HepG2 (cell line): ENCODE measurements around the gene ZNF697. TPM values are rescaled to one million over a fixed set of nuclear protein-coding genes. Genes with fewer than 3 reads are reported as not detected.

Source experiments
- ATAC-seq: fragments of 200-7000 bp; cut with Tn5 transposase; 3 replicates; pipeline ENCODE4 v1.9.1; 2020; ENCODE audit warnings: mild to moderate bottlenecking, moderate library complexity
- BruUV-seq: library from RNA; stranded (reverse); fragments of 400-500 nt; replicated peaks from 2 replicates; lab custom pipeline; 2021; lab: Mats Ljungman, UMichigan
- CTCF ChIA-PET: fragments of 300-600 bp; formaldehyde crosslinking; extraction: SDS; loops from one replicate; lab custom pipeline; 2021; ENCODE audit warnings: low total read pairs, inconsistent platforms, low intra/inter-chr PET ratio; lab: Yijun Ruan, JAX
- POLR2A ChIA-PET: fragments of 350-600 bp; sonication (Branson Sonifier 250); formaldehyde crosslinking; loops from one replicate; lab custom pipeline; 2020; ENCODE audit warnings: antibody characterized with exemption, inconsistent platforms; lab: Yijun Ruan, JAX
- DNase-seq: peaks from one replicate; pipeline ENCODE4 v3.0.0-alpha.2; 2015; ENCODE audit warnings: low spot score
- FAIRE-seq: peaks from 3 replicates; lab custom pipeline; 2011; peaks lifted over from hg19 to GRCh38; lab: Jason Lieb, UNC
- H2AFZ ChIP-seq: one replicate; pipeline ENCODE4 v1.6.1; 2011; ENCODE audit warnings: low read length, inconsistent platforms
- H3K27ac ChIP-seq: fragments of 300-600 bp; 3 replicates; pipeline ENCODE4 v1.8.0; 2011; ENCODE audit warnings: mixed run types, mild to moderate bottlenecking, mixed read lengths, low read length, inconsistent platforms; ENCODE audit not compliant: insufficient read depth; ENCODE audit errors: extremely low read length
- H3K27me3 ChIP-seq, 2 experiments: fragments of 200-600 bp in 1 of 2; 2 replicates in 1 of 2; 3 replicates in 1 of 2; pipeline versions ENCODE4 v1.6.0 to v1.8.0; 2011; ENCODE audit warnings: low read length in 2 of 2, mild to moderate bottlenecking in 2 of 2, moderate library complexity in 2 of 2, inconsistent platforms in 1 of 2; ENCODE audit not compliant: insufficient read depth in 2 of 2, control insufficient read depth in 1 of 2
- H3K36me3 ChIP-seq, 2 experiments: fragments of 200-600 bp in 1 of 2; replicated peaks in 1 of 2; 2 replicates in 1 of 2; 3 replicates in 1 of 2; pipeline versions ENCODE4 v1.5.1 to v1.8.0; 2011; ENCODE audit warnings: low read length in 2 of 2, inconsistent platforms in 1 of 2; ENCODE audit not compliant: insufficient read depth in 2 of 2, control insufficient read depth in 1 of 2
- H3K4me1 ChIP-seq: 2 replicates; pipeline ENCODE4 v1.5.1; 2012; ENCODE audit warnings: low read length, inconsistent platforms; ENCODE audit not compliant: insufficient read depth
- H3K4me2 ChIP-seq: 2 replicates; pipeline ENCODE4 v1.6.0; 2011; ENCODE audit warnings: low read depth, low read length, inconsistent platforms
- H3K4me3 ChIP-seq, 3 experiments: fragments of 200-600 bp in 1 of 3; sonication (generic), shearing (Covaris generic) in 1 of 3; replicated peaks in 1 of 3; 2 replicates each; pipeline ENCODE4 v1.5.1; 2011 to 2016; ENCODE audit warnings: low read length in 3 of 3, inconsistent platforms in 2 of 3, low read depth in 2 of 3, mild to moderate bottlenecking in 2 of 3, control low read depth in 1 of 3, mixed read lengths in 1 of 3; ENCODE audit not compliant: insufficient read depth in 1 of 3
- H3K79me2 ChIP-seq: one replicate; pipeline ENCODE4 v1.6.1; 2011; ENCODE audit warnings: low read length, inconsistent platforms; ENCODE audit not compliant: insufficient read depth
- H3K9ac ChIP-seq: 2 replicates; pipeline ENCODE4 v1.6.0; 2011; ENCODE audit warnings: mild to moderate bottlenecking, low read depth, low read length, inconsistent platforms; ENCODE audit not compliant: insufficient read depth
- H3K9me3 ChIP-seq: 2 replicates; pipeline ENCODE4 v1.5.1; 2012; ENCODE audit warnings: mild to moderate bottlenecking, low read length
- H4K20me1 ChIP-seq: 2 replicates; pipeline ENCODE4 v1.6.0; 2011; ENCODE audit warnings: inconsistent platforms, mild to moderate bottlenecking, low read length, moderate library complexity; ENCODE audit not compliant: insufficient read depth
- CEBPB ChIP-seq: IDR thresholded peaks from 2 replicates; pipeline ENCODE4 v1.6.1; 2011; ENCODE audit warnings: low read depth, low read length, improper control_type of control experiment, borderline replicate concordance
- PAWR ChIP-seq: sonication (generic); formaldehyde crosslinking; IDR thresholded peaks from 2 replicates; pipeline ENCODE4 v1.4.0; 2020; ENCODE audit warnings: missing genetic modification reagents, mild to moderate bottlenecking, borderline replicate concordance
- POLR2G ChIP-seq: fragments of 200-400 bp; formaldehyde crosslinking; IDR thresholded peaks from 2 replicates; pipeline ENCODE4 v1.6.1; 2018; ENCODE audit warnings: mild to moderate bottlenecking, low read depth, low read length, moderate library complexity
- SMYD3 ChIP-seq: sonication (generic); formaldehyde crosslinking; IDR thresholded peaks from 2 replicates; pipeline ENCODE4 v1.8.1; 2023; ENCODE audit warnings: mild to moderate bottlenecking, missing genetic modification reagents
- ZNF10 ChIP-seq: sonication (generic); formaldehyde crosslinking; IDR thresholded peaks from 2 replicates; pipeline ENCODE4 v1.4.0; 2020; ENCODE audit warnings: mild to moderate bottlenecking, low read depth, missing genetic modification reagents, borderline replicate concordance
- ZNF230 ChIP-seq: sonication (generic); formaldehyde crosslinking; IDR thresholded peaks from 2 replicates; pipeline ENCODE4 v1.4.0; 2020; ENCODE audit warnings: mild to moderate bottlenecking, missing genetic modification reagents
- ZNF710 ChIP-seq: sonication (generic); formaldehyde crosslinking; IDR thresholded peaks from 2 replicates; pipeline ENCODE4 v1.5.0; 2020; ENCODE audit warnings: mild to moderate bottlenecking, missing genetic modification reagents, borderline replicate concordance
- WGBS: methylation state at CpG from one replicate; pipeline ENCODE4 v1.1.6; 2017; ENCODE audit warnings: low lambda C conversion rate; 5-methylcytosine and 5-hydroxymethylcytosine counted together
- in situ Hi-C: cut with HindIII; loops from 2 replicates; pipeline ENCODE4 v1.10.0; 2017; ENCODE audit warnings: low pct_unique_long_range_greater_than_20kb; ENCODE audit not compliant: extremely low pct_ligation_motif_present
- intact Hi-C: fragments of 100-400 bp; cut with micrococcal nuclease; formaldehyde crosslinking; loops from one replicate; pipeline ENCODE4 v1.10.0; 2022; ENCODE audit not compliant: unreplicated experiment
- polyA plus RNA-seq, 8 experiments: library from polyadenylated mRNA; depleted of rRNA in 3 of 8; stranded (reverse) in 7 of 8; unstranded in 1 of 8; fragments of >200 nt; fragmentation: Illumina TruSeq in 4 of 8; extraction: Trizol in 4 of 8; gene quantifications; 2 replicates each; pipeline versions ENCODE4 v1.2.1 to v1.2.3, GENCODE V29; 2011 to 2016; ENCODE audit warnings: low read depth in 4 of 8, missing spikeins in 1 of 8, mixed read lengths in 1 of 8; ENCODE audit not compliant: insufficient read depth in 1 of 8
- total RNA-seq, 5 experiments: library from RNA; depleted of rRNA; stranded (reverse); fragments of >200 nt; fragmentation: Illumina TruSeq; extraction: Trizol; gene quantifications; 2 replicates each; pipeline ENCODE4 v1.2.3, GENCODE V29; 2016; ENCODE audit warnings: low read depth in 1 of 5
- TF ChIP-seq, protein P1 (sequence below): sonication (generic); formaldehyde crosslinking; IDR thresholded peaks from 2 replicates; pipeline ENCODE4 v1.5.1; 2020; ENCODE audit warnings: missing genetic modification reagents, mild to moderate bottlenecking, borderline replicate concordance

Gene ZNF697
- total and polyA plus RNA-seq, 2 of the 13 experiments (the other 11 are each of a cell fraction or from before 2014, with no cell fraction given): 2.3 to 7.1 TPM

GRCh38 chr1:119633575-119633974, 14.5 kb downstream of the ZNF697 start:
- no peak for DNase-seq
- WGBS: 91% methylated on average over 2 of the region's 2 CpGs
- Histone ChIP-seq H3K27me3 (no peaks in the 10 kb centered on the region), H3K9me3 (no peaks in the 10 kb centered on the region), H3K79me2 (peaks cover 55% of the 10 kb centered on the region), H3K36me3 (peaks cover under 1 to 3% of the 10 kb centered on the region in 2 experiments; a peak in 1 of 5 replicates), H3K4me3 (no peak overlapping the region), H4K20me1 (no peaks in the 10 kb centered on the region), H3K4me2 (no peak overlapping the region), H3K27ac (no peak overlapping the region), H2AFZ (no peak overlapping the region), H3K4me1 (peaks cover 77% of the 10 kb centered on the region), H3K9ac (no peak overlapping the region)
- ATAC-seq: no peak
- in situ Hi-C loops: no loop called here
- TF ChIP-seq CEBPB (peak; percentile 21; the same call in 1 of the 2 replicates), SMYD3 (no peak)
- intact Hi-C loops: loop anchor here (5.0 kb wide), 1 partner anchor 79 kb away; the partner anchor contains the start of gene PHGDH
- no TSS peak for BruUV-seq
- no peak for FAIRE-seq
- ChIA-PET CTCF (no interaction called here), POLR2A (no interaction called here)

DNA sequence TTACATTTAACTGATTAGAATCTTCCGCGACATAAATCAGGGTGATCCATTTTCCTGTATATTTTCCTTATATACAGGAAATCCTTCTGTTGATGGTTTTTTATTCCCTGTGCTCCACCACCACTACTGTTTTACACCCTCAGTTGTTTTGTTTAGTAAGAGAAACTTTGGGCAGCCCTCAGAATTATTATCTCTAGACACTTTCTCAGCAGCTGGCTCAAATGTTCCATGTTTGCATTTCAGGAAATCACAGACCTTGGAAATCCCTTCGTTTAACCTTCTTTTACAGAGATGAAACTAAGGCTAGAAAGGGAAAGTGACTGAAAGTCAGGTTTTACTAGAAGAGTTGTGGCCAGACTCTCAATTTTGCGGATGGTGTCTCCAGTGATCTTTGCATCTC, 15.2 kb downstream of the ZNF697 start:
- Histone ChIP-seq H2AFZ (no peak overlapping the region), H3K4me2 (peak overlapping the region; percentile 85; the same call in 1 of the 2 replicates), H3K9ac (no peak overlapping the region), H3K27ac (peak overlapping the region; percentile 86), H4K20me1 (no peaks in the 10 kb centered on the region), H3K36me3 (peaks cover 3 to 6% of the 10 kb centered on the region in 2 experiments; a peak in 1 of 5 replicates), H3K27me3 (no peaks in the 10 kb centered on the region), H3K4me1 (peaks cover 70% of the 10 kb centered on the region), H3K4me3 (no peak overlapping the region), H3K79me2 (peaks cover 56% of the 10 kb centered on the region), H3K9me3 (no peaks in the 10 kb centered on the region)
- intact Hi-C loops (loop anchor here (5.0 kb wide), 1 partner anchor 79 kb away; the partner anchor contains the start of gene PHGDH), in situ Hi-C loops (no loop called here)
- DNase-seq (no peak), FAIRE-seq (no peak), ATAC-seq (no peak)
- no TSS peak for BruUV-seq
- ChIA-PET POLR2A (interaction anchor here (1.5 to 1.6 kb wide), 2 partner anchors 12 to 79 kb away, joined by 4 to 5 read pairs; partner anchors contain the start of gene PHGDH), CTCF (no interaction called here)
- WGBS: 80% methylated on average over 4 of the region's 4 CpGs
- TF ChIP-seq, protein P1, sequence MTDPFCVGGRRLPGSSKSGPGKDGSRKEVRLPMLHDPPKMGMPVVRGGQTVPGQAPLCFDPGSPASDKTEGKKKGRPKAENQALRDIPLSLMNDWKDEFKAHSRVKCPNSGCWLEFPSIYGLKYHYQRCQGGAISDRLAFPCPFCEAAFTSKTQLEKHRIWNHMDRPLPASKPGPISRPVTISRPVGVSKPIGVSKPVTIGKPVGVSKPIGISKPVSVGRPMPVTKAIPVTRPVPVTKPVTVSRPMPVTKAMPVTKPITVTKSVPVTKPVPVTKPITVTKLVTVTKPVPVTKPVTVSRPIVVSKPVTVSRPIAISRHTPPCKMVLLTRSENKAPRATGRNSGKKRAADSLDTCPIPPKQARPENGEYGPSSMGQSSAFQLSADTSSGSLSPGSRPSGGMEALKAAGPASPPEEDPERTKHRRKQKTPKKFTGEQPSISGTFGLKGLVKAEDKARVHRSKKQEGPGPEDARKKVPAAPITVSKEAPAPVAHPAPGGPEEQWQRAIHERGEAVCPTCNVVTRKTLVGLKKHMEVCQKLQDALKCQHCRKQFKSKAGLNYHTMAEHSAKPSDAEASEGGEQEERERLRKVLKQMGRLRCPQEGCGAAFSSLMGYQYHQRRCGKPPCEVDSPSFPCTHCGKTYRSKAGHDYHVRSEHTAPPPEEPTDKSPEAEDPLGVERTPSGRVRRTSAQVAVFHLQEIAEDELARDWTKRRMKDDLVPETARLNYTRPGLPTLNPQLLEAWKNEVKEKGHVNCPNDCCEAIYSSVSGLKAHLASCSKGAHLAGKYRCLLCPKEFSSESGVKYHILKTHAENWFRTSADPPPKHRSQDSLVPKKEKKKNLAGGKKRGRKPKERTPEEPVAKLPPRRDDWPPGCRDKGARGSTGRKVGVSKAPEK (CRISPR knock-in tag): no peak
- no peak for TF ChIP-seq ZNF230 (CRISPR knock-in tag)
- TF ChIP-seq ZNF710: no peak
- TF ChIP-seq POLR2G: no peak
- no peak for TF ChIP-seq ZNF10 (CRISPR knock-in tag)
- TF ChIP-seq PAWR (CRISPR knock-in tag): no peak
